Ascending aorta (tissue), 2 donors: ENCODE results near the gene INPP5A. TPM values are rescaled to one million over a fixed set of nuclear protein-coding genes. Genes with fewer than 3 reads are reported as not detected.

ENCODE experiments used
- DNase-seq, 2 donors: peaks; one replicate each; pipeline ENCODE4 v3.0.0-alpha.2; 2019; ENCODE audit warnings: low spot score in 2 of 2
- H3K27ac ChIP-seq, 2 donors: fragments of 200-600 bp; sonication (generic); one replicate each; pipeline ENCODE4 v1.5.1; 2016 to 2017; ENCODE audit warnings: mild to moderate bottlenecking in 1 of 2
- H3K27me3 ChIP-seq: fragments of 200-600 bp; sonication (generic); one replicate; pipeline ENCODE4 v1.5.1; 2017
- H3K36me3 ChIP-seq, 2 donors: fragments of 200-600 bp; sonication (generic); one replicate each; pipeline ENCODE4 v1.5.1; 2016
- H3K4me1 ChIP-seq, 2 donors: fragments of 200-600 bp; sonication (generic); one replicate each; pipeline ENCODE4 v1.5.1; 2016 to 2017; ENCODE audit warnings: mild to moderate bottlenecking in 1 of 2
- H3K4me3 ChIP-seq, 2 donors: fragments of 200-600 bp; sonication (generic); one replicate each; pipeline ENCODE4 v1.5.1; 2016 to 2017; ENCODE audit warnings: mild to moderate bottlenecking in 1 of 2
- H3K9me3 ChIP-seq, 2 donors: fragments of 200-600 bp; sonication (generic); one replicate each; pipeline ENCODE4 v1.5.1; 2016
- intact Hi-C: fragments of 100-400 bp; cut with DNase I; formaldehyde crosslinking; loops from one replicate; pipeline ENCODE4 v1.15.1; 2023
- total RNA-seq: library from RNA; depleted of rRNA; stranded (reverse); fragments of >200 nt; gene quantifications from one replicate; pipeline ENCODE4 v1.1.0, GENCODE V29; 2016
- TF ChIP-seq, protein P1 (sequence below), 3 experiments: fragments of 200-600 bp in 2 of 3; fragments of 450-650 bp in 1 of 3; sonication (generic) in 2 of 3; IDR thresholded peaks; one replicate each; pipeline ENCODE4 v1.5.1; 2016 to 2019; ENCODE audit warnings: antibody characterized with exemption in 3 of 3, mild to moderate bottlenecking in 1 of 3, moderate library complexity in 1 of 3

The INPP5A gene
- total RNA-seq, 1 donor from 2014 or later = 81.2 TPM

DNA sequence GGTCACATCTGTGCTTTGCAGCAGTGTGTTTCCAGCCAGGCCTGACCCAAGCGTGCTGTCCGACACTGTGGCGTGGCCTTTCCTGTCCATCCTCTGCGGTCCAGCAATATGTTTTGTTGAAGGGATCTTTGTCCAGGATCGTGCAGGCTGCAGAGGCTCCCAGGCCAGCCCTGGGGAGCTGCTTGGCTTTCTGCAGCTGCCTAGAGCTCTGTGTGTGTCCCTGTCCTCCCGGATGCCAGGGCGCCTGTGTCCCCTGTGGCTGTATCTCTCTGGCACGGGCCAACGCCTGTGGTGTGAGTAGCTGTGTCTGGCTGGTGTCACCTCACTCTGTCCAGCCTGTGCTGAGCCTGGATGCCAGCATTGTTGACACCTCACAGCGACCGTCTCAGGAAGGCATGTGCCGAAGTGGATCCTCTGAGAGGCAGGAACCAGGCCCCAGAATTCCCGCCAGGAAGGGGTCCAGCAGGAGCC, 94.5 kb downstream of the INPP5A start:
- TF ChIP-seq, protein P1, sequence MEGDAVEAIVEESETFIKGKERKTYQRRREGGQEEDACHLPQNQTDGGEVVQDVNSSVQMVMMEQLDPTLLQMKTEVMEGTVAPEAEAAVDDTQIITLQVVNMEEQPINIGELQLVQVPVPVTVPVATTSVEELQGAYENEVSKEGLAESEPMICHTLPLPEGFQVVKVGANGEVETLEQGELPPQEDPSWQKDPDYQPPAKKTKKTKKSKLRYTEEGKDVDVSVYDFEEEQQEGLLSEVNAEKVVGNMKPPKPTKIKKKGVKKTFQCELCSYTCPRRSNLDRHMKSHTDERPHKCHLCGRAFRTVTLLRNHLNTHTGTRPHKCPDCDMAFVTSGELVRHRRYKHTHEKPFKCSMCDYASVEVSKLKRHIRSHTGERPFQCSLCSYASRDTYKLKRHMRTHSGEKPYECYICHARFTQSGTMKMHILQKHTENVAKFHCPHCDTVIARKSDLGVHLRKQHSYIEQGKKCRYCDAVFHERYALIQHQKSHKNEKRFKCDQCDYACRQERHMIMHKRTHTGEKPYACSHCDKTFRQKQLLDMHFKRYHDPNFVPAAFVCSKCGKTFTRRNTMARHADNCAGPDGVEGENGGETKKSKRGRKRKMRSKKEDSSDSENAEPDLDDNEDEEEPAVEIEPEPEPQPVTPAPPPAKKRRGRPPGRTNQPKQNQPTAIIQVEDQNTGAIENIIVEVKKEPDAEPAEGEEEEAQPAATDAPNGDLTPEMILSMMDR (IDR thresholded peaks at IDR 0.05) = no peak
- peak in 1 of 2 donors; percentile 72 for DNase-seq
- Histone ChIP-seq H3K4me1 (peaks cover 34 to 75% of the 10 kb centered on the region in 2 donors), H3K27ac (peak overlapping the region; percentile 97 to 98), H3K36me3 (no peaks in the 10 kb centered on the region), H3K9me3 (no peaks in the 10 kb centered on the region), H3K4me3 (peak overlapping the region in 1 of 2 donors; percentile 37), H3K27me3 (no peaks in the 10 kb centered on the region)
- intact Hi-C loops = loop anchor here (1.0 to 5.0 kb wide), 2 partner anchors 60 to 325 kb away; partner anchors contain the start of gene STK32C

DNA sequence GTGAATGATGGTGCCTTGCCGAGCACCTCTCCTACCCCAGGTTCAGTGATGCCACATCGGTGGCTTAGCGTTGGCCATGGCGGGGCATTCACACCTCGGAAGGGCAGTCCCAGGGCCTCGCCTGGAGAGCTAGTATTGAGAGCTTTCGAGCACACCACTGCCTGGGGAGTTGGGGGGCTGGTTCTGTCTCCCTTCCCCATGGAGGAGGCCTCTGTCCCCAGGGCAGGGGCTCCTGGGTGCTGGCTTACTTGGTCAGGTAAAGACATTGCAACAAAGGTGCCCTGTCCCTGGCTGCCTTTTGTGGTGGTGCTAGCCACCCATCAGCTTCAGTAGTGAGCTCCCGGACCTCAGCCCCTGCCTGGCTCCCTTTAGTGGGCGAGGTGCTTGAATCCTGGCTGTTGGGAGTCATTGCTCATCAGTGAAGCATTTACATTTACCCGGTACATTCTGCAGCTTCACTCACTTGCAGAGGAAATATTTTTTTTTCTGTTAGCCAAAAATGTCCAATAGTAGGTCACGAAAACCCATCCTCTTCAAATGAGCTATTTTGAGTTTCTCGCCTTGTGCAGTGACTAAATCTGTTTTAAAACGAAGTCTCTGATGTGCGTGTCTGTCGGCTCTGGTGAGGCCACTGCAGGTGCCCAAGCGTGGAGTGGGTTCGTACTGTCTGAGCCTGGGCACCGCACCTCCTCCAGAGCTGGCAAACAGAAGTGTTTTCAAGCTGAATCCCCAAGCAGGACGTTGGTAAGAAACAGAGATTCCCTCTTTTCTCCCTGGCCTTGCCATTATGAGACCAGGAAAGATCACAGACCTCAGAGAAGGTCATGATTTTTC, 95.5 kb downstream of the INPP5A start:
- Histone ChIP-seq H3K4me3 (peak overlapping the region in 1 of 2 donors; percentile 26), H3K4me1 (peaks cover 34 to 77% of the 10 kb centered on the region in 2 donors), H3K27me3 (no peaks in the 10 kb centered on the region), H3K27ac (peak overlapping the region; percentile 97 to 98), H3K36me3 (no peaks in the 10 kb centered on the region), H3K9me3 (no peaks in the 10 kb centered on the region)
- peak in 1 of 2 donors; percentile 76 for DNase-seq
- TF ChIP-seq, protein P1 (IDR thresholded peaks at IDR 0.05) = no peak
- intact Hi-C loops = loop anchor here (1.0 to 5.0 kb wide), 2 partner anchors 61 to 326 kb away; partner anchors contain the start of gene STK32C

DNA sequence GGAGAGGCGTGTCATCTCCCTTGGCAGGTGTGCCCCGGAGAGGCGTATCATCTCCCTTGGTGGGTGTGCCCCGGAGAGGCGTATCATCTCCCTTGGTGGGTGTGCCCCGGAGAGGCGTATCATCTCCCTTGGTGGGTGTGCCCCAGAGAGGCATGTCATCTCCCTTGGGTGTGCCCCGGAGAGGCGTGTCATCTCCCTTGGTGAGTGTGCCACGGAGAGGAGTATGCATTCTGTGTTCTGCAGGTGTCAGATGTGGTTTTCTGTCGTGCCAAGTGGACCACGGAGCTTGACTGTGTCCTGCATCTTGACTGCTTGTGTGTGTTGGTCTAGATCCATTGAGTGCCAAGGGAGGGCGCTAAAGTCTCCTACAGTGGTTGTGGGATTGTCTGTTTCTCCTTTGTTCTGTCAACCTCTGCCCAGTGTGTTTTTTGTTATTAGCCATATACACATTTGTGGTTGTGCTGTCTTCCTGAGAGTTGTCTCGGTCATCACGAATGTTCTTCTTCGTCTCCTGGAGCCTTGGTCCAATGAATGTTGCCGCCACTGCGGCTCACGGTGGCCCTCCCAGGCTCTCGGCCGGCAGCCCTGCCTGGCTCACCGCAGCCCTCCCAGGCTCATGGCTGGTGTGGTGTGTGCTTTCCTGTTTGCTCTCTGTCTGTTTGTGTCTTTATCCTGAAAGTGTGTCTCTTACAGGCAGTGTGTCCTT, 96.8 kb downstream of the INPP5A start:
- Histone ChIP-seq H3K27ac (peak overlapping the region; percentile 97 to 98), H3K4me1 (peaks cover 34 to 67% of the 10 kb centered on the region in 2 donors), H3K4me3 (no peak overlapping the region), H3K36me3 (no peaks in the 10 kb centered on the region), H3K9me3 (no peaks in the 10 kb centered on the region), H3K27me3 (no peaks in the 10 kb centered on the region)
- TF ChIP-seq, protein P1 (IDR thresholded peaks at IDR 0.05) = no peak
- intact Hi-C loops = loop anchor here (2.0 to 5.0 kb wide), 2 partner anchors 238 to 327 kb away; partner anchors contain the start of genes PWWP2B and STK32C
- DNase-seq = peak in 1 of 2 donors; percentile 63

DNA sequence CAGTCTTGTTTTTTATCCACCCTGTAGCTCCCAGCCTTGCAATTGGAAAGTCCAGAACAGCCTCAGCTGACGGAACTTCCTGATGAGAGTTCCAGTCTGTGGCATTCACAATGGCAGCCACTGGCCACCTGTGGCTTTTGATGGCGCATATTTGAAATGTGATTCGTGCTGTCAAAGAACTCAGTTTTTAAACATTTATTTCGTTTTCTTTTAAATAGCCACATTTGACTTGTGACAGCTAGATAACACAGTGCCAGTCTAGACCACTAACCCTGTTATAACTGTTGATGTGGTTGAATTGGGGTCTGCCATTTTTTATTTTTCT, 97.3 kb downstream of the INPP5A start:
- H3K27me3 ChIP-seq = no peaks in the 10 kb centered on the region
- peak overlapping the region; percentile 97 to 98 for H3K27ac ChIP-seq
- intact Hi-C loops = loop anchor here (2.0 to 5.0 kb wide), 2 partner anchors 238 to 328 kb away; partner anchors contain the start of genes PWWP2B and STK32C
- H3K9me3 ChIP-seq = no peaks in the 10 kb centered on the region
- H3K36me3 ChIP-seq = no peaks in the 10 kb centered on the region
- TF ChIP-seq, protein P1 (IDR thresholded peaks at IDR 0.05) = no peak
- H3K4me1 ChIP-seq = peaks cover 34 to 64% of the 10 kb centered on the region in 2 donors
- H3K4me3 ChIP-seq = no peak overlapping the region
- DNase-seq = no peak

DNA sequence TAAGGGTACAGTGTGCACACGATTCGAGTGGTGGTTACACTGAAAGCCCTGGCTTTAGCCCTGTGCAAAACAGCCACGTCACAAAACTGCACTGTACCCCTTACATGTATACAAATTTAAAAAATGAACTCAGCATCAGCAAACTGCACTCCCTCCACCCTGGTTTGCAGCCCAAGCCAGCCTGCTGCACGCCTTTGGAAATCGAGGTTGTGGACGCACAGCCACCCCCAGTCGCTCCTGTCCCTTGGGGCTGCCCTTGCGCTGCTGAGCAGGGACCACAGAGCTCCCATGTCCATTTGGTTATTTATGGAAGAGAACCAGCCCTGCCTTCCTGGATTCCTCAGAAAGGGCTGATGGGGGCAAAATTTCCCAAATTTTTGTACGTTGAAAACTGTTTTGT, 98.8 kb downstream of the INPP5A start:
- H3K4me1 ChIP-seq = peaks cover 26 to 50% of the 10 kb centered on the region in 2 donors
- H3K27ac ChIP-seq = peak overlapping the region; percentile 45 to 48
- TF ChIP-seq, protein P1 (IDR thresholded peaks at IDR 0.05) = no peak
- no peaks in the 10 kb centered on the region for H3K27me3 ChIP-seq
- no peaks in the 10 kb centered on the region for H3K9me3 ChIP-seq
- H3K4me3 ChIP-seq = no peak overlapping the region
- intact Hi-C loops = no loop called here
- DNase-seq = no peak
- H3K36me3 ChIP-seq = no peaks in the 10 kb centered on the region
